SK-N-DZ (cell line): ENCODE measurements around the gene PAQR6. TPM values are rescaled to one million over a fixed set of nuclear protein-coding genes. Genes with fewer than 3 reads are reported as not detected.

Experiments
- DNase-seq: peaks from one replicate; pipeline ENCODE4 v3.0.0-alpha.2; 2015; ENCODE audit warnings: low spot score
- polyA plus RNA-seq, 2 experiments: library from polyadenylated mRNA; depleted of rRNA; stranded (reverse); fragments of >200 nt; gene quantifications; 2 replicates each; pipeline ENCODE4 v1.2.3, GENCODE V29; 2014

The PAQR6 gene
- 4.4 and 6.1 TPM in 2 replicates for polyA plus RNA-seq (2014; cell fraction: cytosol; rRNA removed)
- polyA plus RNA-seq (2014; cell fraction: nucleus; rRNA removed), result 86.1 and 87.6 TPM in 2 replicates

GRCh38 chr1:156247460-156248322 lies at the start of gene PAQR6:
TSS of gene PAQR6 (minus strand) at chr1:156248056. CDS start at chr1:156246731, 1,325 bp downstream.
- DNase-seq, result no peak

GRCh38 chr1:156295391-156295947 lies 47.6 kb upstream of the PAQR6 start, which contains the start of gene GLMP:
TSS of gene GLMP (minus strand) at chr1:156295679. CDS start at chr1:156295645, 34 bp downstream.
- DNase-seq, result no peak

DNA sequence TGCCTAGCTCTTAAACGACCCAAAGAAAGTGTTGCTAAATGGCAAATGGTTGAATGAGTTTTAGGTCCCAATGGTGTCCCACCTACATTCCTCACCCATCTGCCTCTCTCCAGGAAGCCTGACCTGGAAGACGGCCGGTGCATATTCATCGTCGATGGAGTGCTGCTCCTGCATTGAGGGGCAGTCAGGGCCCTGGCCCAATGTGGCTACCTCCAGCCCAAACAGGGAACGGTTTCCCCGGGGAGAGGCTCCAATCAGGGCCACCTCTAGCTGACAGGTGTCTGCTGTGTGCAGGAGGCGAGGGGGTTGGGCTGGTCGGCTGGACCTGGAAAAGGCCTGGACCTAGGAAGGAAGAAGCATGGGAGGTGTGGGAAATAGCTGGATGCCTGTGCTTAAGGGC lies 46.0 kb upstream of the PAQR6 start:
- DNase-seq, result no peak

DNA sequence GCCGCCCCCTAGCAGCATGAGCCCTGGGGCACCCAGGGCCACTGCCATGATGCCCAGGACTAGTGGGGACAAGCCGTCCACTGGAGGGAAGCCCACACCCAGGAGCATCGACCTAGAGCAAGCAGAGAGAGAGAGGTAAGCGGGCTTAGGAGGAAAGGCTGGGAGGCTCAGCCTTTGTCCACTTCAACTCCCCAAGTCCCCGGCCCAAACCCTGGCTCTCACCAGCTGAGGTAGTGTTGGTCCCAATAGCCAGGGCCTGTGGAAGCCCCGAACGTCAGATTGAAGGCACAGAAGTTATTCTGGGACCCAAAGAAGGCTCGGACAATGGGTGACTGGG lies 45.2 kb upstream of the PAQR6 start:
- no peak for DNase-seq

GRCh38 chr1:156291226-156292061 lies 43.6 kb upstream of the PAQR6 start:
- no peak for DNase-seq

- no peak for DNase-seq
Observed at GRCh38 chr1:156289857-156290256, 42.0 kb upstream of the PAQR6 start.

DNA sequence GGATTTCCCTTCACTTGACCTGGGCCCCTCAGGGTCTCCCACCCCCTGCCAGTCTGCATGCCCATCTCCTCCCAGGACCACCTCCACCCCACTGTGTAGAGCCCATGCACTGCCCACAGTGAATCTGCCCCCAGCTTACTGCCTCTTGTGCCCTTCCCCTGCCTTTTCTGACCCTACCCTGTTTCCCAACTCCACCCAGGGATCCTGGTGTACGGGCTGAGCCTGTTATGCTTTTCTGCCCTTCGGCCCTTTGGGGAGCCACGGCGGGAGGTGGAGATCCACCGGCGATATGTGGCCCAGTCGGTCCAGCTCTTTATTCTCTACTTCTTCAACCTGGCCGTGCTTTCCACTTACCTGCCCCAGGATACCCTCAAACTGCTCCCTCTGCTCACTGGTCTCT lies 38.2 kb upstream of the PAQR6 start:
- DNase-seq, result no peak

- DNase-seq, result no peak
Observed at GRCh38 chr1:156285437-156285836, 37.6 kb upstream of the PAQR6 start.

DNA sequence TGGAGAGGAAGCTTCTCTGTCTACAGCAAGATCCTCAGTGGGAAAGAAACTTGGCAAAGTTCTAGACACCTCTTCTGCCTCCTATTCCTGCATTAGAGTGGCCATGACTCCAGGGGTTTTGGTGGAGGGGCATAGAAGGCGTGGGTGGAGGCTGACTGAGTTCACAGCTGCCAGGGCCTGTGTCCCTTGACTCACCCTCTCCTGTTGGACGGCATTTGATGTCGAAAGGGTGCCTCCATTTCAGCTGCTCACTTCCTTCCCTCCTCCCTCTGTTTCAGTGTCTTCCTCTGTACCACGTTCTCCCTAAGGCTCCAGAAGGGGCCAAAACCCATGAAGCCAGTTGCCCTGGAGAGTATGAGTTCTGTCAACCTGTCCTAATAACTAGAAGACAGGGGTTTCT lies 36.9 kb upstream of the PAQR6 start:
- DNase-seq, result no peak

DNA sequence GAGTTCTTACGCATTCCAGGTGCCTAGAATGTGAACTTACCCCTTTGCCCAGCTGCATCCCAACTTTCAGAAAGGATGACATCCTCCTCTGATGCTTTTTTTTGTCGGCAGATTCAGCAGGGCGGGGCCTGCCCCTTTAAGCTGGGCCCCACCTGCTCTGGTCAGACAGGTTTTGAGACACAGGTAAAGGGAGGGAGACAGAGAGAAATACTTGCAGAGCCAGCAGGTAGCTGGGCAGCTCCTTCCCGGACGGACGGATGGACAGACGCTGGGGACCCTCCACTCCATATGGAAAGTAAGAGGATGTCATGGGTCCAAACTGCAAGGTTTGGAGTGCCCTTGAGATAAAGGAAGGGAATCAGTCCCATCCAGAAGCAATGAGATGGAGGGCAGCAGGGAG lies 36.3 kb upstream of the PAQR6 start, which contains the start of gene TMEM79:
TMEM79 (plus strand) TSS at position 214 of the 400 bp plus-strand sequence. CDS start 902 bp downstream, outside the sequence.
- no peak for DNase-seq

DNA sequence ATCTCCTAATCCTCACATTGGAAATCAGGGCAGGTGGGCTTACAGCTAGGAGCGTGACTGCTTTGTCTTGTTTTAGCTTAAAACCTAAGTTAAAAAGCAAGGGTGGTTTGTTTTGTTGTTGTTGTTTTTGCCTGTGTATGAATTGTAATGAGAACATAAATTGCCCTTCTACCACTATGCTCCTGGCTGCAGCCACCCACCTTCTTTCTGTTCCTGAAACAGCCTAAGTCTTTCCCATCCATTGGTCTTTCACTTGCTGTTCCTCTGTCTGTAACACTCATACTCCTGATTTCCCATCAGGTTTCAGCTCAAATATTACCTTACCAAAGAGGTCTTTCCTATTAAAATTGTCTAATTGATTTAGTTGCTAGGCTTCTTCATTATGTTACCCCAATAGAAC lies 35.7 kb upstream of the PAQR6 start:
- no peak for DNase-seq

GRCh38 chr1:156282479-156283222 lies 34.8 kb upstream of the PAQR6 start, which contains the start of gene SMG5:
TSS of gene SMG5 (minus strand) at chr1:156282825. CDS start at chr1:156282680, 145 bp downstream.
- peak; percentile 99 for DNase-seq

DNA sequence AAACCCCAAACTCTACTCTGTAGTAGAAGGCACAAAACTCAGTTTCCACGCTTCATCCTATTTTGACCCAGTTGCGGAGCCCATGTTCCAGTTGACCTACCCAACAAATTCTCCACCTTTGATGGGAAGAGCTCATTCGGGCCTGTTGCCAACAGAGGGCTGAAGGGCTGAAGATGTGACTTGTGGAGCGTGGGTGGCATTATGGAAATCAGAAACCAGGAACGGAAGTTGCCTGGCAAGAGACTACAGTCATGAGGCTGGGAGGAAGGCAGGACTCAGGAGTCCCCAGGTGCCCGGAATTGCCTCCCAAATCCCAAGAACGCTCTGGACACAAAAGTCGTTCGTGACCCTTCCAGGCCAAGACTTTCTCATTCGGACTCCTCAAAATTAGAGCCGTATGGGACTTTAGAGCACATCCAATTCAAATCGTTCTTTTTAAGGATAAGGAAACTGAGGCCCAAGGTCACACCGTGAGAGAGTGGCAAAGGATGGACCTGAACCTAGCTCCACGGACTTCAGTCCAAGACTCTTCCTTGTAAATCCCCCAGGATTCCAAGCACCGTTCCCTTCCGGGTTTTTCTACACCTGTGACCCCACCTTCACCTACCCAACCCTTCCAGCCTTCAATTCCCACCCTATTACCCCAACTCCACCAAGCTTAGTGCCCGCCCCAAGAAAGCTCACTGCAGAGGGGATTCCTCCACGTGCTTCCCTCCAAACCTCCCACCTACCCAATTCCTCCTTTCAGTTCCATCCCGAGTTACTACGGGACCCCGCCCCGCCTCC lies 34.0 kb upstream of the PAQR6 start:
- DNase-seq, result peak; percentile 47

DNA sequence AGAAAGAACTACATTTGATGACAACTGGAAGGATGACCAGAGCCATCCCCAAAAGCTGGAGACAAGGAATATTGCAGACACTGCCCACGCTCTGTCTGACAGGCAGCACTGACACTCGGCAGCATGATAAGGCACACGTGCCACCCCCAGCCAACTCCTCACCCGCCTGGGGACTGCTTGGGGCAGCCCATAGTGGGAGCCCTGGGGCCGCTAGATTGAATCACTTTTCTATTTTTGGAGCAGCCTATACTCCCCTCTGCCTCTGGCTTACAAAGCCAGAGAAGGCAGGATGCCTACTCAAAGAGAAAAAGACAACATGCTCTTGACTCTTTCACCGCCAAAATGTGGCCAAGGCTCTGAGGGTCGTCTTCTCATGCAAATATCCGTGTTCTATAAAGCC lies 33.4 kb upstream of the PAQR6 start:
- DNase-seq, result no peak

DNA sequence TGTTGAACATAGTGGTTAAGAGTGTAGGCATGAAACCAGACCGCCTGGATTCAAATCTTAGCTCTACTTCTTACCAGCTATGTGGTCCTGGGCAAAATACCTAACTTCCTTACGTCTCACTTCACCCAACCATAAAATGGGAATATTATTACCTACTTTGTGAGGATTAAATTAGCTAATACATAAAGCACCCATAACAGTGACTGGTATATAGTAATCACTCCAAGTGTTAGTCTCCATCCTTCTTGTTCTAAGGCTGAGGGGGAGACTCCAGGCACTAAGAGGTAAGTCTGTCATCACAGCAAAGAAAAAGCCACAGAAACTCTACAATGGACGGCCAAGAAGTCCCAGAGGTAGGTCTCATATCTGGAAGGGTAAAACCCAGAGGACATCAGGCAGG lies 32.0 kb upstream of the PAQR6 start:
- no peak for DNase-seq

DNA sequence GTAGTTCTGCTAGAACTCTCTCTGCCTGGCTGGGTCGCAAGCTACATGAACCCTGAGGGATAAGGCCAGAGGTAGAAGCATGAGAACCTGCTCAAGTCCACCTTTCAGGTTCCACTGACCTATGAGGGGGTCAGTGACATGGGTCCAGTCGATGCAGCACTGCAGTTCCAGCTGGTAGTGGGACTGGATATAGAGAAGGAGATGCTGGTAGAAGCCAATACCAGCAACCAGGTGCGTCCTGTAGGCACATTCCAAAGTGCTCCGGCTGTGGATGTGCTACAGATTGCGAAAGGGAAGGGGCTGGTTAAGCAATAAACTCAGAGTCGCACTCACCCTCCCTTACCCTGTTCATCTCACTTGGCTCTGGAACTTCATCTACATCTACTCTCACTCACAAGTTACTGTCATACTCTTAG lies 29.1 kb upstream of the PAQR6 start:
- DNase-seq, result no peak

DNA sequence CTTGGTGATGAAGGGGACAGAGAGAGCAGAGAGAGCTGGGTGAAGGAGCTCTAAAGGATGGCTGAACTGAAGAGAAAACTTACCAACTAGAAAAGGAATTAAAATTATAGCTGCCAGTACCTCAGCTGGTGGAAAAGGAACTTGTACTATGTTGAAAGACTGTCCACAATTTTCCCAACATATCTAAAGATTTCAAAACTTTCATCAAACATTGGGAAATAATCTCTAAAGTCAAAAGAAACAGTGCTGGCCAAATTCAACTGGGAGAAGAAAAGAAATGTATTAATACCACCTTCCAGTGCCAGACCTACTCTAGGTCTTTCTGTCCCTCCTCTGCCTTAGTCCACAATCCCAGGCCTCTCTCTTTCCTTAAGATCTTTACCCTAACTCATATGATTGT lies 28.7 kb upstream of the PAQR6 start:
- no peak for DNase-seq

- no peak for DNase-seq
Observed at GRCh38 chr1:156270314-156270713, 22.5 kb upstream of the PAQR6 start.

DNA sequence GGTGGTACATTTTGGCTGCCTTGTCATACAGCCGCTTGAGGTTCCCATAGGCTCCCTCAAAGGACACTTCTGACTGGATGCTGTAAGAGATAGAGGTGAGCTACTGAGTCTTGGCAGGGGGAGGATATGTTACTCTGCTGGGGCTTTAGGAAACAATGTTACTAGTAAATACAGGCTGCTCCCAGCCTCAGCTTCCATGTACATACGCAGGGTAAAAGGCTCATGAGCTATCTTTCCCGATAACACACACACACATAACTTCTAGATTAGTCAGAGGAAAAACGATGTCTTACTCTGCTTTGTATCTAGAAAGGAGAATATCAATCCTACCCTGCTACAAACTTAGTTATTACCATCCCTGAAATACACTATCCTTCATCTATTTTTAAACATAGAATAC lies 20.5 kb upstream of the PAQR6 start:
- DNase-seq, result no peak

DNA sequence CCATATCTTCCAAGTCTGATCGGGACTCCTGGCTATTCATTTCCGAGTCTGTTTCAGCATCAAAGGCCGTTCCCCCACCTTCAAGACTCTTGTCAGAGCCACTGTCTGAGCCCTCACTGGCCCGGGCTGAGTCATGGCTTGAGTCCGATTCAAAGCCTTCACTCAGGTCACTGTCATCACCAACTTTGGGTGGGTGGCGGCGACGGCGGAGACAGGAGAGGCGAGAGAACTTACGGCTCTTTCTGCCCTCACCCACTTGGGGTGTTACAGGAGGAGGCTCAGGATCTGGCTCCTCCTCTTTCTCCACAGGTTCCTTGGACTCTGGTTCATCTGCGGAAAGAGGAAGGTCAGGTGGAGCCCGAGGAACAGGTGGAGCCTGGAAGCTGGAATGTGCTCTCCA lies 18.2 kb upstream of the PAQR6 start:
- no peak for DNase-seq
